Omental fat pad (tissue), 4 donors: Measurements from ENCODE around the gene AFG3L2. TPM values are rescaled to one million over a fixed set of nuclear protein-coding genes. Genes with fewer than 3 reads are reported as not detected.
A peak's percentile ranks its signal among the peaks of the same experiment; 100 is the strongest.

Experiments used
- ATAC-seq: fragments of 150-250 bp; one replicate; pipeline ENCODE4 v1.9.1; 2016; ENCODE audit warnings: mild to moderate bottlenecking, moderate library complexity; ENCODE audit not compliant: low FRiP score
- DNase-seq: peaks from one replicate; pipeline ENCODE4 v3.0.0-alpha.2; 2019; ENCODE audit warnings: low spot score
- CTCF ChIP-seq, 3 donors: fragments of 450-650 bp; IDR thresholded peaks; one replicate each; pipeline ENCODE4 v1.5.1; 2016 to 2017; ENCODE audit warnings: antibody characterized with exemption in 3 of 3, mild to moderate bottlenecking in 3 of 3, moderate library complexity in 2 of 3
- total RNA-seq, 4 donors: library from RNA; depleted of rRNA; stranded (reverse); fragments of >200 nt; gene quantifications; one replicate each; pipeline ENCODE4 v1.1.0, GENCODE V29; 2016

The AFG3L2 gene
- total RNA-seq, 4 donors from 2014 or later = 36.4 to 64.0 (median 40.1) TPM

DNA sequence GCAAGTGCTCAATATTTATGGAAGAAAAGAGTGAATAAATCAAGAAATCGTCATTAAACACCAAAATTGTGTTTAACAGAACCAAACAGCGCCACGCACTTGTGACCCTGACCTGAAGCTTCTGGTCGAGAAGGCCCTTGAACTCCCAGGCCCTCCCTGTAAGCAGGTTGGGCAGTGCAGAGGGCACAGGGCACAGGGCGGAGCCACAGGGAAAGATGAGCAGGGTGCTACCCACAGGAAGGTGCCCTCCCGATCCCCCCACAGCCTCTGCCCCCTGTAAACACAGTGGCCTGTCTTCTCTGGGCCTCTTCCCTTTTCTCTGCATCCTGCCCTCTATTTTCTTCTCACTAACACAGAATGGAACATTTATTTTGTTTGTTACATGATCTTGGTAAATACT is 85.9 kb downstream of the AFG3L2 start:
- DNase-seq = no peak
- ATAC-seq = no peak
- no peak for TF ChIP-seq CTCF (IDR thresholded peaks at IDR 0.05)

DNA sequence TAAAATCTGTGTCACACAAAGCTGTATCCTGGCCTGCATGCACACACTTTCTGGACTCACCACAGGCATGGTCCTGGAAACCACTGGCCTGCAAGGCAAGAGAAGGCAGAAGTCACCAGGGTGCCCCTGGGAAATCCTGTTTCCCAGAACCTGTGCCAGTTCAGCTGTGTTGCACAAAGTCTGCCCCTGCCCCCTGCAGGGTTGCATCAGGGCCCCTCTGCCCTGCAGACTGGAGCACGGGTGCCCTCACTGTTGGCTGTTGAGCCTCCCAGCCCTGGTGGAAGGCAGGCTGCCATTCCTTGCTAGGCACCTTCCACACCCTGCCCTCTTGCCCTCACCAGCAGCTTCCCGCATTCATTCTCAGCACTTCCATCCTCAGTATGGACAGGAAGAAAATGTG is 86.9 kb downstream of the AFG3L2 start:
- ATAC-seq (no peak), DNase-seq (peak; percentile 3)
- no peak for TF ChIP-seq CTCF (IDR thresholded peaks at IDR 0.05)

- peak; percentile 2 for ATAC-seq
- DNase-seq = no peak
- TF ChIP-seq CTCF (IDR thresholded peaks at IDR 0.05) = no peak
These were observed 88.6 kb downstream of the AFG3L2 start for GRCh38 chr18:12288403-12288755.

DNA sequence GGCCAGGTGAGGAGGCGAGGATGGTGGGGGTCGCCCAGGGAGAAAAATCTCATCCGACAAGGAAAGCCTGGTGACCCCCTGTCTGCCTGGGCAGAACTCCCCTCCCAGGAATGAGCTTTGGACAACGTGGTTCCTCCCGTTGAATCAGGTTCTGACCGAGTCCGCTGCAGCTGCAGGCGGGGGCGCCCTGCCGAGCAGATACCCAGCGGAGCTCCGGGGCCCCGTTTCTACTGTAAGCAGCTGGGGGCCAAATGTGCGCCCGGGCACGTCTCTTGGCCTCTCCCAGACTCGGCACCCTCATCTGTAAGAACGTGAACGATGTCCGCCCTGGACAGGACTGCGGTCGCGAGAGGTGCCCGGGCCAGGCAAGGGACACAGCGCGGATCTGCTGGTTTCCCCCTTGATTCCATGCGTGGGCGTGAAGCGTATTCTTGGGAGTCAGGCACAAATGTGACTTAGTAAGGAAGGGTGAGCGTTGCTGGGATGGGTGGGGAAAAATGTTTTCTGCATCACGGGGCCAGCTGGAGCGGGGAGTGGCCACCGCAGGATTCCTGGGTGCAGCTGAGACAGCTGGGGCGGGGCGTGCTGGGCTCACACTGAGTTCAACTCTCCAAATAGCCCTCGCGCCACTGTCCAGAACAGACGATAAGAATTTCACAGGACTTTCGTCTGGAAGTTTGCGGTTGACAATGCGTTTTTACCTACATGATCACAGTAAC is 89.2 kb downstream of the AFG3L2 start:
- TF ChIP-seq CTCF (IDR thresholded peaks at IDR 0.05) = no peak
- DNase-seq = peak; percentile 55
- ATAC-seq = peak; percentile 94

- no peak for DNase-seq
- no peak for TF ChIP-seq CTCF (IDR thresholded peaks at IDR 0.05)
- ATAC-seq = peak; percentile 31
These were observed 89.8 kb downstream of the AFG3L2 start for GRCh38 chr18:12287131-12287681.

DNA sequence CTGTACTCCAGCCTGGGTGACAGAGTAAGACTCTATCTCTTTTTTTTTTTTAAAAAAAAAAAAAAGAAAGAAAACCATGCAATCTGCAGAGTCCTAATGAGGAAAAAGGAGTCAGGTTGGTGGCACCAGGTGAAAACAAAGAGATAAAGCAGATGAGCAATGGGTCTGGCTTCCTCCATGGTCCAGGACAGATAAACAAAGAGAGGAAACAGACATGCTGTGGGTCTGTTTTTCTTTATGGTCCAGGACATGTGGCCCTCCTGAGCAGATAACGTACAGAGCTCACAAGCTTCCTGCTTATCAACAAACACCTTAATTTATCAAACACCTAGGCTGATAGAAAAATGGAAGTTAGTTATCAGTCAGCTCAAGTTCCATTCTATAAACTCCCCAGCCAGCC is 93.4 kb downstream of the AFG3L2 start:
- TF ChIP-seq CTCF (IDR thresholded peaks at IDR 0.05) = no peak
- DNase-seq (no peak), ATAC-seq (no peak)

GRCh38 chr18:12283256-12283655 is 93.8 kb downstream of the AFG3L2 start:
- no peak for ATAC-seq
- no peak for DNase-seq
- TF ChIP-seq CTCF (IDR thresholded peaks at IDR 0.05) = no peak
